Karpas-422 (cell line): ENCODE data around the gene TECPR2. TPM values are rescaled to one million over a fixed set of nuclear protein-coding genes. Genes with fewer than 3 reads are reported as not detected.

Experiments used
- DNase-seq: peaks from one replicate; pipeline ENCODE4 v3.0.0-alpha.2; 2015
- H2AFZ ChIP-seq: fragments of 200-600 bp; sonication (generic); 2 replicates; pipeline ENCODE4 v1.6.1; 2014; ENCODE audit warnings: antibody characterized with exemption, low read length, mixed read lengths
- H3K27ac ChIP-seq: fragments of 200-600 bp; sonication (generic); 2 replicates; pipeline ENCODE4 v1.5.1; 2014; ENCODE audit warnings: mild to moderate bottlenecking, low read length, moderate library complexity
- H3K27me3 ChIP-seq: fragments of 200-600 bp; sonication (generic); 2 replicates; pipeline ENCODE4 v1.6.1; 2014; ENCODE audit warnings: low read length, mixed read lengths
- H3K36me3 ChIP-seq: fragments of 200-600 bp; sonication (generic); 2 replicates; pipeline ENCODE4 v1.6.1; 2014; ENCODE audit warnings: low read length, mixed read lengths; ENCODE audit not compliant: insufficient read depth
- H3K4me1 ChIP-seq: fragments of 200-600 bp; sonication (generic); 2 replicates; pipeline ENCODE4 v1.6.1; 2014; ENCODE audit warnings: mild to moderate bottlenecking, low read length, mixed read lengths
- H3K4me2 ChIP-seq: fragments of 200-600 bp; sonication (generic); 2 replicates; pipeline ENCODE4 v1.6.1; 2014; ENCODE audit warnings: low read length, low read depth, mild to moderate bottlenecking; ENCODE audit not compliant: poor library complexity, severe bottlenecking
- H3K4me3 ChIP-seq: fragments of 200-600 bp; sonication (generic); 2 replicates; pipeline ENCODE4 v1.5.1; 2014; ENCODE audit warnings: mild to moderate bottlenecking, antibody characterized with exemption, low read length, mixed read lengths
- H3K79me2 ChIP-seq: fragments of 200-600 bp; sonication (generic); 2 replicates; pipeline ENCODE4 v1.6.1; 2014; ENCODE audit warnings: mild to moderate bottlenecking, low read length, mixed read lengths
- H3K9ac ChIP-seq: fragments of 200-600 bp; sonication (generic); 2 replicates; pipeline ENCODE4 v1.6.0; 2014; ENCODE audit warnings: low read length
- H3K9me2 ChIP-seq: fragments of 200-600 bp; sonication (generic), shearing (Covaris generic); replicated peaks from 2 replicates; pipeline ENCODE4 v1.6.0; 2014; ENCODE audit warnings: mild to moderate bottlenecking, low read length, moderate library complexity; ENCODE audit not compliant: insufficient read depth
- H3K9me3 ChIP-seq: fragments of 300-700, 200-600 bp; sonication (generic); 2 replicates; pipeline ENCODE4 v1.6.1; 2014; ENCODE audit warnings: low read length, mixed read lengths
- H4K20me1 ChIP-seq: fragments of 200-600 bp; sonication (generic); 2 replicates; pipeline ENCODE4 v1.6.1; 2014; ENCODE audit warnings: mild to moderate bottlenecking, antibody characterized with exemption, low read length, low read depth; ENCODE audit not compliant: insufficient read depth
- total RNA-seq: library from RNA; depleted of rRNA; stranded (reverse); fragments of >200 nt; shearing (Covaris generic); gene quantifications from 2 replicates; pipeline ENCODE4 v1.2.3, GENCODE V29; 2014; ENCODE audit warnings: low replicate concordance

Gene TECPR2
- total RNA-seq, 1 experiment from 2014 or later = 10.3 TPM

GRCh38 chr14:102373110-102373509, 10.4 kb downstream of the TECPR2 start:
- Histone ChIP-seq H3K36me3 (no peaks in the 10 kb centered on the region), H3K79me2 (no peaks in the 10 kb centered on the region; the same call in 1 of the 2 replicates), H3K27ac (no peak overlapping the region), H3K4me2 (no peak overlapping the region), H3K4me3 (no peak overlapping the region), H4K20me1 (peaks cover 30% of the 10 kb centered on the region; the same call in 1 of the 2 replicates), H3K9ac (no peak overlapping the region), H3K9me3 (no peaks in the 10 kb centered on the region), H3K27me3 (0 out of 2 replicates have a peak, but pooled peaks cover 2% of the 10 kb centered on the region), H3K4me1 (peaks cover 18% of the 10 kb centered on the region), H3K9me2 (no peaks in the 10 kb centered on the region), H2AFZ (no peak overlapping the region)
- no peak for DNase-seq

DNA sequence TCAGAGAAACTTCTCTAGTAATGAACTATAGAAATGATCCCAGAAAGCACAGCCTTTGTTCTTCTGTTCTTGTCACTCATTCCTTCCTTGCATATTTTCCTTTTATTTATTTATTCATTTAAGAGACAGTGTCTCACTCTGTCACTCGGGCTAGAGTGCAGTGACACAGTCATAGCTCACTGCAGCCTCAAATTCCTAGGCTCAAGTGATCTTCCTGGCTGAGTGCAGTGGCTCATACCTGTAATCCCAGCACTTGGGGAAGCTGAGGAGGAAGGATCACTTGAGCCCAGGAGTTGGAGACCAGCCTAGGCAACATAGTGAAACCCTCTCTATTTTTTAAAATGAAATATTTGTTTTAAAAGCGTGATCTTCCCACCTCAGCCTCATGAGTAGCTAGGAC, 11.5 kb downstream of the TECPR2 start:
- Histone ChIP-seq H3K4me2 (no peak overlapping the region), H3K9me3 (no peaks in the 10 kb centered on the region), H3K36me3 (no peaks in the 10 kb centered on the region), H3K4me3 (no peak overlapping the region), H4K20me1 (peaks cover 20% of the 10 kb centered on the region; the same call in 1 of the 2 replicates), H3K27me3 (no peaks in the 10 kb centered on the region), H3K9ac (no peak overlapping the region), H3K27ac (no peak overlapping the region), H2AFZ (no peak overlapping the region), H3K4me1 (peaks cover 9% of the 10 kb centered on the region), H3K9me2 (no peaks in the 10 kb centered on the region), H3K79me2 (no peaks in the 10 kb centered on the region)
- no peak for DNase-seq

- no peaks in the 10 kb centered on the region for H3K9me3 ChIP-seq
- H4K20me1 ChIP-seq = peaks cover 20% of the 10 kb centered on the region; the same call in 1 of the 2 replicates
- H2AFZ ChIP-seq = no peak overlapping the region
- DNase-seq = no peak
- no peaks in the 10 kb centered on the region for H3K79me2 ChIP-seq
- H3K9me2 ChIP-seq = no peaks in the 10 kb centered on the region
- H3K4me1 ChIP-seq = peaks cover 5% of the 10 kb centered on the region
- H3K9ac ChIP-seq = no peak overlapping the region
- H3K27me3 ChIP-seq = no peaks in the 10 kb centered on the region
- H3K27ac ChIP-seq = no peak overlapping the region
- no peak overlapping the region for H3K4me3 ChIP-seq
- no peak overlapping the region for H3K4me2 ChIP-seq
- no peaks in the 10 kb centered on the region for H3K36me3 ChIP-seq
Measured at GRCh38 chr14:102375119-102375518, 12.4 kb downstream of the TECPR2 start.

DNA sequence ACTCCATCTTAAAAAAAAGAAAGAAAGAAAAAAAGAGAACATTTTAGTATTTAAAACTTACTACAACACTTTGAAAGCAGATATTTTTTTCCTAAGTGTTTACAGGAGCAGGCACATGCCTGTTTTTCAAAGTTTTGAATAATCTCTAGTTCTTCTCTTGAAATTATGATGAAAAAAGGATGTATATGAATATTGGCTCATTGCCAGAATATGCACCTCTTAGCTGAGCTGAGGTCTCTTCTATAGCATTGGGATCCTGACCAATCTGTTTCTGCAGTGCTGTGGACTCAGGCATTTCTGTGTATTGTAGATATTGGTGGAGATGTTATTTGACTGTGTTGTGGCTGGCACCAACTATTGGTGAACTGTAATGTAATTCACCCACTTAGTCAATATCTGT, 15.0 kb downstream of the TECPR2 start:
- Histone ChIP-seq H3K79me2 (no peaks in the 10 kb centered on the region), H3K4me2 (no peak overlapping the region)

GRCh38 chr14:102378830-102379229, 16.1 kb downstream of the TECPR2 start:
- no peaks in the 10 kb centered on the region for H3K9me2 ChIP-seq
- no peak overlapping the region for H3K27ac ChIP-seq
- H4K20me1 ChIP-seq = 0 out of 2 replicates have a peak, but pooled peaks cover 5% of the 10 kb centered on the region
- no peaks in the 10 kb centered on the region for H3K4me1 ChIP-seq
- H3K4me3 ChIP-seq = no peak overlapping the region
- H3K4me2 ChIP-seq = no peak overlapping the region
- no peaks in the 10 kb centered on the region for H3K27me3 ChIP-seq
- no peak overlapping the region for H3K9ac ChIP-seq
- no peak overlapping the region for H2AFZ ChIP-seq
- DNase-seq = no peak
- H3K36me3 ChIP-seq = no peaks in the 10 kb centered on the region
- no peaks in the 10 kb centered on the region for H3K9me3 ChIP-seq
- H3K79me2 ChIP-seq = no peaks in the 10 kb centered on the region

More for the DNA sequence above, 15.0 kb downstream of the TECPR2 start:
- Histone ChIP-seq H3K27me3 (no peaks in the 10 kb centered on the region), H3K36me3 (no peaks in the 10 kb centered on the region), H3K9me3 (no peaks in the 10 kb centered on the region), H3K27ac (no peak overlapping the region), H3K4me1 (no peaks in the 10 kb centered on the region), H3K9ac (no peak overlapping the region), H2AFZ (no peak overlapping the region), H3K9me2 (no peaks in the 10 kb centered on the region), H3K4me3 (no peak overlapping the region), H4K20me1 (0 out of 2 replicates have a peak, but pooled peaks cover 5% of the 10 kb centered on the region)
- no peak for DNase-seq

- Histone ChIP-seq H3K27me3 (no peaks in the 10 kb centered on the region), H3K4me1 (no peaks in the 10 kb centered on the region), H3K36me3 (no peaks in the 10 kb centered on the region), H3K9me2 (no peaks in the 10 kb centered on the region), H3K27ac (no peak overlapping the region), H3K4me2 (no peak overlapping the region), H3K9ac (no peak overlapping the region), H3K4me3 (no peak overlapping the region), H3K79me2 (no peaks in the 10 kb centered on the region), H4K20me1 (no peaks in the 10 kb centered on the region; the same call in 1 of the 2 replicates), H2AFZ (no peak overlapping the region), H3K9me3 (no peaks in the 10 kb centered on the region)
- DNase-seq = no peak
Measured at GRCh38 chr14:102387086-102387485, 24.3 kb downstream of the TECPR2 start.

GRCh38 chr14:102389246-102389645, 26.5 kb downstream of the TECPR2 start:
- Histone ChIP-seq H3K9me3 (no peaks in the 10 kb centered on the region), H3K4me3 (no peak overlapping the region), H4K20me1 (no peaks in the 10 kb centered on the region; the same call in 1 of the 2 replicates), H2AFZ (no peak overlapping the region), H3K9me2 (no peaks in the 10 kb centered on the region), H3K4me2 (no peak overlapping the region), H3K27ac (no peak overlapping the region), H3K27me3 (no peaks in the 10 kb centered on the region), H3K9ac (no peak overlapping the region), H3K79me2 (no peaks in the 10 kb centered on the region), H3K4me1 (no peaks in the 10 kb centered on the region), H3K36me3 (no peaks in the 10 kb centered on the region)
- no peak for DNase-seq

- H4K20me1 ChIP-seq = no peaks in the 10 kb centered on the region; the same call in 1 of the 2 replicates
- DNase-seq = no peak
- H3K27me3 ChIP-seq = no peaks in the 10 kb centered on the region
- no peaks in the 10 kb centered on the region for H3K79me2 ChIP-seq
- no peak overlapping the region for H3K4me3 ChIP-seq
- H3K9ac ChIP-seq = no peak overlapping the region
- H3K4me2 ChIP-seq = no peak overlapping the region
- H3K27ac ChIP-seq = no peak overlapping the region
- no peaks in the 10 kb centered on the region for H3K4me1 ChIP-seq
- no peaks in the 10 kb centered on the region for H3K9me3 ChIP-seq
- no peaks in the 10 kb centered on the region for H3K9me2 ChIP-seq
- no peak overlapping the region for H2AFZ ChIP-seq
- H3K36me3 ChIP-seq = no peaks in the 10 kb centered on the region
Measured at GRCh38 chr14:102390064-102390855, 27.5 kb downstream of the TECPR2 start.
